GM23338 (cell line): ENCODE results near the gene ADIPOR2. TPM values are rescaled to one million over a fixed set of nuclear protein-coding genes. Genes with fewer than 3 reads are reported as not detected.

ENCODE experiments used
- CTCF ChIP-seq, 2 experiments: fragments of 200-600 bp in 1 of 2; sonication (generic) in 1 of 2; conservative IDR thresholded peaks; 2 replicates each; pipeline versions ENCODE4 v1.5.1 to v1.6.1; 2016 to 2017; ENCODE audit warnings: antibody characterized with exemption in 2 of 2, low read depth in 2 of 2, mild to moderate bottlenecking in 2 of 2, moderate library complexity in 1 of 2
- JUNB ChIP-seq: IDR thresholded peaks from one replicate; pipeline ENCODE4 v1.6.1; 2016; ENCODE audit warnings: antibody characterized with exemption; ENCODE audit not compliant: unreplicated experiment
- ZNF462 ChIP-seq: fragments of 250-450 bp; sonication (Bioruptor Pico); IDR thresholded peaks from 2 replicates; pipeline ENCODE4 v1.5.0; 2020; ENCODE audit warnings: mild to moderate bottlenecking, moderate library complexity
- microRNA-seq: library from miRNA; unstranded; fragments of <30 nt; microRNA quantifications from one replicate; pipeline ENCODE4, GENCODE V29; 2017
- polyA plus RNA-seq: library from polyadenylated mRNA; unstranded; fragments of >200 nt; fragmentation: Nextera tagmentation; extraction: Ambion mirVana; gene quantifications from 2 replicates; pipeline ENCODE4 v1.2.1, GENCODE V29; 2016
- small RNA-seq: library from RNA; depleted of rRNA; stranded (forward); fragments of <200 nt; gene quantifications from one replicate; pipeline ENCODE3, GENCODE V24; 2014; ENCODE audit warnings: low replicate concordance
- total RNA-seq: library from RNA; depleted of rRNA; stranded (reverse); fragments of >200 nt; shearing (Covaris generic); gene quantifications from 2 replicates; pipeline ENCODE4 v1.2.3, GENCODE V29; 2014; rRNA removed

ADIPOR2 gene
- total and polyA plus RNA-seq, 2 experiments from 2014 or later = 11.7 to 36.2 TPM

GRCh38 chr12:1837541-1838204 lies 146.8 kb downstream of the ADIPOR2 start (continued):
- TF ChIP-seq CTCF (conservative IDR thresholded peaks at IDR 0.05; ENCODE audit: low read depth in 2 of 2) = no peak
- TF ChIP-seq JUNB = no peak
- no peak for TF ChIP-seq ZNF462 (CRISPR knock-in tag)

Small RNAs within 50 kb of the gene (microRNA-seq; reads per million reads assigned to microRNA genes)
- gene MIR3649 = not detected

Small RNAs within 50 kb of the gene (small RNA-seq; reads per million reads assigned to genes)
- gene MIR3649 = not detected

Other genes with a start within 250 kb of the ADIPOR2 start
- gene FBXL14, start 96.5 kb upstream of the ADIPOR2 start, total RNA-seq = 9.1 and 9.4 TPM in 2 replicates
- 0.40 and 0.74 TPM in 2 replicates for gene FBXL14, start 96.5 kb upstream of the ADIPOR2 start, polyA plus RNA-seq
- gene WNT5B, start 61.8 kb upstream of the ADIPOR2 start, total RNA-seq = 1.0 and 2.7 TPM in 2 replicates
- gene WNT5B, start 61.8 kb upstream of the ADIPOR2 start, polyA plus RNA-seq = 0.87 and 1.4 TPM in 2 replicates
- gene LRTM2, start 129.5 kb downstream of the ADIPOR2 start, total RNA-seq = 0.12 TPM in 1 of 2 replicates, not detected in the other
- gene LRTM2, start 129.5 kb downstream of the ADIPOR2 start, polyA plus RNA-seq = 0.08 TPM in 1 of 2 replicates, not detected in the other
- gene CACNA2D4, start 227.6 kb downstream of the ADIPOR2 start, total RNA-seq = 0.07 TPM in 1 of 2 replicates, not detected in the other
- 0.24 TPM in 1 of 2 replicates, not detected in the other for gene CACNA2D4, start 227.6 kb downstream of the ADIPOR2 start, polyA plus RNA-seq